SK-N-MC (cell line): ENCODE measurements around the gene ITGA8.

Experiments
- EZH2 ChIP-seq: fragments of 200-600 bp; sonication (generic); IDR thresholded peaks from one replicate; pipeline ENCODE4 v1.6.1; 2017; ENCODE audit warnings: antibody characterized with exemption
- FOXP2 ChIP-seq: optimal IDR thresholded peaks from 2 replicates; pipeline ENCODE3; 2011; ENCODE audit warnings: mild to moderate bottlenecking, moderate library complexity; ENCODE audit not compliant: insufficient read depth; ENCODE audit errors: extremely low read length, control extremely low read depth
- POLR2AphosphoS5 ChIP-seq: IDR thresholded peaks from 2 replicates; pipeline ENCODE4 v1.6.1; 2012; ENCODE audit warnings: mild to moderate bottlenecking, low read depth, low read length, borderline replicate concordance

DNA sequence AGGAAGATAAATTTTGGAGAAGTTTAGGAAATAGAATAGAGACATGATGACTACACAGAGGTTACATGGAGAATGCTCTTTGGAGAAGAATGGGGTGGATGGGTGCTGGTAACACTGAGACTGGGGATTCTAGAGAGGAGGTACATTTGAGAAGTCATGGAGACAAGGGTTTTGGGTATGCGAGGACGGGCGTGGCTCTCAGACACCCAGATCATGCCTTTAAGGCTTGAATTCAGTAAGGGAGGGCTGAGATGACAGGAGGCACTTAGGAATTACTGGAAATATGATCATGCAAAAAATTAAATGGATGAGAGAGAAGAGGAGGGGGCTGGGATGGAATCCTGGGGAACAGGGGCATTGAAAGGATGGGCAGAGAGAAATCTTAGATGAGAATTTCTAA lies 168.8 kb downstream of the ITGA8 start:
- TF ChIP-seq EZH2 (no peak), FOXP2 (no peak), POLR2AphosphoS5 (no peak)
